ENCODE results near the gene NPC2. TPM values are rescaled to one million over a fixed set of nuclear protein-coding genes. Genes with fewer than 3 reads are reported as not detected.

The NPC2 gene
- total RNA-seq = 100 to 1,000 TPM in 1 of 4 donors, 10 to 100 TPM in 3; 75.9 to 176 (median 92.9) TPM

- Histone ChIP-seq H3K4me3 (peak within 1 kb of the TSS; percentile 91 to 97 (median 94)), H3K27ac (peak within 1 kb of the TSS; percentile 95 to 98 (median 96)), H3K36me3 (peaks cover 0 to 14% of the 10 kb centered on the region in 2 donors), H3K27me3 (no peaks in the 10 kb centered on the region), H3K4me1 (peaks cover 22 to 26% of the 10 kb centered on the region in 2 donors), H3K9me3 (no peaks in the 10 kb centered on the region)
- no peak for DNase-seq
- ATAC-seq = peak; percentile 9 to 10
- no peak for TF ChIP-seq CTCF (IDR thresholded peaks at IDR 0.05 in 4 of 5, conservative IDR thresholded peaks at IDR 0.05 in 1 of 5)
- TF ChIP-seq POLR2A (IDR thresholded peaks at IDR 0.05) = peak; percentile 63 to 79
- in situ Hi-C loops (cut with MboI; ENCODE audit: low sequenced_read_pairs in 4 of 4) (loop anchor here in 1 of 4 donors (10.0 kb wide), 1 partner anchor 112 kb away; no protein-coding TSS in a partner anchor), intact Hi-C loops (cut with DNase I; ENCODE audit: low total_unique reads) (loop anchor here (2.0 to 5.0 kb wide), 5 partner anchors 56 to 476 kb away; partner anchors contain the start of genes ALDH6A1, AREL1, BBOF1 and ENTPD5)
Observed at GRCh38 chr14:74492776-74493342, at the start of gene NPC2. Gene NPC2 (minus strand): TSS chr14:74493305. CDS start chr14:74493274, 31 bp downstream.

DNA sequence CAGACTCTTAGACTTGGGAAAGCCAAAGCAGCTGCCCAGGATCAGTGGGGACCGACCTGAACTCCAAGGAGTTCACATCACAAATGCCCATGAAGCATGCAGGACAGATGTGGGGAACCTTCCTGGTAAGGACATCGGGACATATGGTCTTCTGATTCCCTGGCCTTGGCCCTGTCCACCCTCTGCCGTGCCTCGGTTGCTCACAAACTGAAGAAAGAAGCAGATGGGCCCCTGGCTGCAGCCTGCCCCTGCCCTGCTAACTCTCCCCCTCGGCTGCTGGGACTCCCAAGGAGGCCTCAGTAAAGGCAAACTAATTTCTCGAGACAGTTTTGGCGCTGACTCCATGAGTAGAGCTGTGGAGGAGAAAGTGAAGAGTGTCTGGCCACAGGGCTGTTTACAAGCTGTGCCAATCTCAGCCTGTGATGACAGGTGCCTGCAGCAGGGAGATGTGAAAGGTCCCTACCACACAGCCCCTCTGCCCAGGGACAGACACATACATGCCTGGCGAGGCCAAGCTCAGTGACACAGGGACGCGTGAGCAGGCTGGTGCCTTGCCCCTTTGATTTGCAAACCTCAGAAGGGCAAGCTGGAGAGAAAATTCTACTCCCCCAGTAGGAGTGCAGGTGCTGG is 49.1 kb upstream of the NPC2 start:
- ATAC-seq (no peak), DNase-seq (no peak)
- Histone ChIP-seq H3K9me3 (no peaks in the 10 kb centered on the region), H3K36me3 (no peaks in the 10 kb centered on the region), H3K27me3 (no peaks in the 10 kb centered on the region), H3K27ac (no peak overlapping the region), H3K4me1 (no peaks in the 10 kb centered on the region), H3K4me3 (no peak overlapping the region)
- TF ChIP-seq CTCF (IDR thresholded peaks at IDR 0.05 in 4 of 5, conservative IDR thresholded peaks at IDR 0.05 in 1 of 5) = no peak
- TF ChIP-seq POLR2A (IDR thresholded peaks at IDR 0.05) = no peak
- intact Hi-C loops (cut with DNase I; ENCODE audit: low total_unique reads) = no loop called here
- in situ Hi-C loops (cut with MboI; ENCODE audit: low sequenced_read_pairs in 4 of 4) = no loop called here

GRCh38 chr14:74541225-74541624 is 48.1 kb upstream of the NPC2 start:
- H3K4me1 ChIP-seq = no peaks in the 10 kb centered on the region
- in situ Hi-C loops (cut with MboI; ENCODE audit: low sequenced_read_pairs in 4 of 4) = no loop called here
- no peak overlapping the region for H3K27ac ChIP-seq
- H3K27me3 ChIP-seq = no peaks in the 10 kb centered on the region
- ATAC-seq = no peak
- no peaks in the 10 kb centered on the region for H3K36me3 ChIP-seq
- DNase-seq = no peak
- TF ChIP-seq CTCF (IDR thresholded peaks at IDR 0.05 in 4 of 5, conservative IDR thresholded peaks at IDR 0.05 in 1 of 5) (no peak), POLR2A (IDR thresholded peaks at IDR 0.05) (no peak)
- no peaks in the 10 kb centered on the region for H3K9me3 ChIP-seq
- H3K4me3 ChIP-seq = no peak overlapping the region
- intact Hi-C loops (cut with DNase I; ENCODE audit: low total_unique reads) = no loop called here

GRCh38 chr14:74539503-74539902 is 46.4 kb upstream of the NPC2 start:
- intact Hi-C loops (cut with DNase I; ENCODE audit: low total_unique reads) (no loop called here), in situ Hi-C loops (cut with MboI; ENCODE audit: low sequenced_read_pairs in 4 of 4) (no loop called here)
- Histone ChIP-seq H3K27me3 (no peaks in the 10 kb centered on the region), H3K36me3 (no peaks in the 10 kb centered on the region), H3K9me3 (no peaks in the 10 kb centered on the region), H3K4me3 (no peak overlapping the region), H3K27ac (no peak overlapping the region), H3K4me1 (no peaks in the 10 kb centered on the region)
- TF ChIP-seq CTCF (IDR thresholded peaks at IDR 0.05 in 4 of 5, conservative IDR thresholded peaks at IDR 0.05 in 1 of 5) = no peak
- no peak for TF ChIP-seq POLR2A (IDR thresholded peaks at IDR 0.05)
- ATAC-seq (no peak), DNase-seq (no peak)

All from gastrocnemius medialis (tissue), 4 donors.